ENCODE measurements around the gene FNDC11.
A peak's percentile ranks its signal among the peaks of the same experiment; 100 is the strongest.

FNDC11 gene

DNA sequence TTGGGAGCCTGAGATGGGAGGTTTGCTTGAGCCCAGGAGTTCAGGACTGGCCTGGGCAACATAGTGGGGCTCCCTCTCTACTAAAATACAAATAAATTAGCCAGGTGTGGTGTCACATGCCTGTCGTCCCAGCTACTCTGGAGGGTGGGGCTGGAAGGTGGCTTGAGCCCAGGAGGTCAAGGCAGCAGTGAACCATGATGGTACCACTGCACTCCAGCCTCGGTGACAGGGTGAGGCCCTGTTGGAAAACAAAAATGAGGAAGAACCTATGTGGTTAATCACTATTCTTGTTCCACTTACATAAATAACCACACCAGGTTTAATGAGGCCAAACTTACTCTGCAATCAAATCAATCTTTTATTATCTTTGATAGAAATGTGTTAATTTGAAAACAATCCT lies 28.0 kb upstream of the FNDC11 start:
- no peak for DNase-seq

DNA sequence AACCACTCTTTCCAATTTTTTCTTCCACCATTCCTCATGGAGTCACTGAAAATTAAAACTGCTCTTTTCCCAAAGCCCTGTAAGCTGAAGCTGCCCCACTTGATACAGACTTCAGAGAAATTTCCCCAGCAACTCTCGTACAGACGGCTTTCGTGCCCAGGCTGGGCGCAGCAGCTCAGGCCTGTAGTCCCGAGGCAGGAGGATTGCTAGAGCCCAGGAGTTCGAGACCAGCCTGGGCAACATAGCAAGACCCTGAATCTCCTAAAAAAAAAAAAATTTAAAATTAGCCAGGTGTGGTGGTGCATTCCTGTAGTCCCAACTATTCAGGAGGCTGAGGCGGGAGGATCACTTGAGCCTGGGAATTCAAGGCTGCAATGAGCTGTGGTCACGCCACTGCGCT lies 26.8 kb upstream of the FNDC11 start:
- DNase-seq = no peak

DNA sequence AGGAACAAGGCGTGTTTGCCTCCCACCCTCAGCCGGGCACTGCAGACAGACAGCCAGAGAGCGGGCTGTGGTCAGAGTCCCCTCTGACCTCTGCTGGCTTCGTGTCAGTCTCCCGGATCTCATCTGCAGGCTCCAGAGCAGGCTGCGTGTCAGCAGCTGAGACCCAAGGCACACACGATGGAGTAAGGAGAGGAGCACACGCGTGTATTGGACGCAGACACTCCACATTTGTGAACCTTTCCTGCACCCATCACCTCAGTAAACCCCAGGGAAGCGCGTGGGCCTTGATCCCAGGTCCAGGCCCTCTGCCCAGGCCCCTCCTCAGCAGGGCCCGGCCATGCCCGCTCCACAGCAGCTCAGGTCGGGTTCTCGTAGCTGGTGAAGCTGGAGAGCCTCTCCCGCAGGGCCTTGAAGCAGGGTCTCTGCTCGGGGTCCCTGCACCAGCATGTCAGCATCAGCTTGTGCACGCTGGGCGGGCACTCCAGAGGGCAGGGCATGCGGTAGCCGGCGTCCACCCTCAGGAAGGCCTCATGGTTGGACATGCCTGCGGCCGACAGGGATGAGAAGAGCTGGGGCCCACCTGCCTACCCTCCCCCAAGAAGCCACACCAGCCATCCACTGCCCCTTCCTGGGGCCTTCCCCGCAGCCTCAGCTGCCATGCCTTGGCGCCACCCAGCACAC lies 24.6 kb upstream of the FNDC11 start:
- DNase-seq = no peak

DNA sequence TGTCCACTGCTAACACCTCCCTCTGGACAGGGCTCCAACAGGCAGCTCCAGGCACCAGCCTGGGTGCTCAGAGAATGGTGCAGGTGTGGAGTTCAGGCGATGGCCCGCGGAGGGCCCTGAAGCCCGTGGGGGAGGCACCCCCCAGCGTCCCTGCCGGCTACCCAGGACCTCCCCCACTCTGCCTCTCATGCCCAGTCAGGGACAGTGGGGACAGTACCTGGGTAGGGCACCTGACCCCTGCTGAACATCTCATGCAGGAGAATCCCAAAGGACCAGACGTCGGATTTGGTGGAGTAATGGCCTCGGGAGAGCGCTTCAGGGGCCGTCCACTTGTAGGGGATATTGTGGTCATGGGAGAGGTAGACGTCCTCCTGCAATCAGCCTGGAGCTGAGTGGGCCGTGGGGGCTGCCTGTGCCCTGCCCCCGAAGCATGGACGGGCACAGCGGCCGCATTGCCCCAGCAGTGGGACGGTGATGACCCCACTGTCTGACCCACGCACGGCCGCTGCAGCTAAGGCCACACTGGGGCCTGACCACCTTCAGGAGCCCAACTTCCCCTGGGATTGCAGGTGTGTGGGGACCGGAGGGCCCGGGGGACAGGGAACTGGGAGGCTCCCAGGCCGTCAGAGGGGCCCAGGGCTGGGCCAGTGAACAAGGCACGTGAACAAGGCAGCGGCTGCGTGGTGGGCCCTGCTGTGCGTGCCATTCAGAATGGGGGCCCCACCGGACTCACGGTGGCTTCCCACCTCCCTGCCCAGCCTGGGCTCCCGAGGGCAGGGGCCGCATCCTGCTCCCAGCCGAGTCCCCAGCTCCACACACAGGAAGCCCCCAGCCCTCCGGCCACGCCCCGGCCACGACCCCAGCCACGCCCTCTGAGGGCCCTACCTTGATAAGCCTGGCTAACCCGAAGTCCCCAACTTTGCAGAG lies 23.8 kb upstream of the FNDC11 start:
- no peak for DNase-seq

DNA sequence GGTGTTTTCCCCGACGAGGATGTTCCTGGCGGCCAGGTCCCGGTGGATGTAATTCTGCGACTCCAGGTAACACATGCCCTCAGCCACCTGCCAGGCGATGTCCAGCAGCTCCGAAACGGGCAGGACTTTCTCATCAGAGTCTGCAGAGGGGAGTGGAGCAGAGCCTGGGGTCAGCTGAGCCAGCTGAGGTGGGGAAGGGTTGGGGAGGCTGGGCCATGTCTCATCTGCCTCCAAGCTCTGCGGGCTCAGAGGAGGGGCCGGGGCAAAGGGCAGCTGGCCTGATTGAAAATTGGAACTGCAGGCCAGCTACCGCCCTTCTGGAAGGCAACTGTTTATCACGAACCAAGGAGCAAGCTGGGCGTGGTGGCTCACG lies 23.2 kb upstream of the FNDC11 start:
- DNase-seq = no peak

DNA sequence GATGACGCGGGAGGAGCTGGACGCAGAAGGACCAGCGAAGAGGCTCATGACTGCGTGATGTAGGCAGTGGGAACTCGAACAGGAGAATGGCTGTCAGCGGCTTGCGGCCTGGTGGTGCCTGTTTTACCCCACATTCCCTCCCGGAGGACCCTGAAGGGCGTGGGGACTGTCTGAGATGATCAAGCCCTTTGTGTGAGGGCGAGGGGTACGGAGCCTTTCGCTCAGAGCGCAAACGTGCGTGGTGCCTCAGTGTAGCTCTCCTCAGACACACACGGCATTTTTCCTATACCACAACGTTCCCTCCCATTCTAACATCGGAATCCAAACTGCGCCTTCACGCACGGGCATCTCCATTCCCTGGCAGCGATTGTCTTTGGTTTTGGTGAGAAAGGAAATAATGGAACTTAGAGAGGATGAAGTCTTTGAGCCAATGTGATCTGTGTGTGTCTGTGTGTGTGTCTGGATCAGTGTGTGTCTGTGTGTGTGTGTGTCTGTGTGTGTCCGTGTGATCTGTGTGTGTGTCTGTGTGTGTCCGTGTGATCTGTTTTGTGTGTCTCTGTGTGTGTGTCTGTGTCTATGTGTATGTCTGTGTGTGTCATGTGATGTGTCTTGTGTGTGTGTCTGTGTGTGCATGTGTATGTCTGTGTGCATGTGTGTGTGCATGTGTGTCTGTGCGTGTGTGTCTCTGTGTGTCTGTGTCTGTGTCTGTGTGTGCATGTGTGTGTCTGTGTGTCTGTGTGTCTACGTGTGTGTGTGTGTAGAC lies 22.1 kb upstream of the FNDC11 start:
- DNase-seq = no peak

DNA sequence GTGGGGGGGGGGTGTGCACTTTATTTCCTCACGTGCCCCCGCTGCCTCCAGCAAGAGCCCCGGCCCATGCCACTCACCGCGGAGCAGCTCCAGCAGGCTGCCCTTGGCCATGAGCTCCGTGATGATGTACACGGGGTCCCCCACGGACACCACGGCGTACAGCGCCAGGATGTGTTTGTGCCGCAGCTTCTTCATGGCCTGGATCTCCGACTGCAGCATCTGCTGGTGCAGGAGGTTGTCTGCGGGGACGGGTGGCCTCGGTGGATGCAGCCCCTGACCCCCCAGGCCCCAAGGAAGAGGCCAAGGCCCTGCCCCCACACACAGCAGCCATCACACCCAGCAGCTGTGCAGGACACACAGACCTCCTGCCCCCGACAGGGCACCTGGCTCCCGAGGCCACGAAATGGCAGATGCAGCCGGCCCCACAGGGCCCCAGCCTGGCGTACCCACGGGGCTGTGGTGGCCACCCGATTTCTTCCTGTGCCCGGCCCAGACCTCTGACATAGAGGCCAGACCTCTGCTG lies 21.4 kb upstream of the FNDC11 start:
- no peak for DNase-seq

DNA sequence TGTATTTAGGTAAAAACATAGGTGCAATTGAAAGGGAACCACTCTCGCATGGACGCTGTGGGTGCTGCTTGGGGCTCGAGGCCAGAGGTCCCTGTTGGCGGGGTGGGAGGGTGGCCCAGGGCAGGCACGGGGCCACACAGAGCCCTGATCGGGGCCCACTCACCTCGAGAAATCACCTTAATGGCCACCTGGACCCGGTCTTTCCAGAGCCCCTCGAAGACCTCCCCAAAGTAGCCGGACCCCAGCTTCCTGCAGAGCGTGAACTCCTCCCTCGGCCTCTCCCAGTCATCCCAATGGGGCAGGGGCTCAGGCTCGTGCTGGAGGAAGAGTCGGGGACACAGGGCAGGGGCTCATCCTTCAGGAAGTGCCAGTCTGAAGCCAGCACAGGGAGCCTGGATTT lies 20.6 kb upstream of the FNDC11 start:
- no peak for DNase-seq

DNA sequence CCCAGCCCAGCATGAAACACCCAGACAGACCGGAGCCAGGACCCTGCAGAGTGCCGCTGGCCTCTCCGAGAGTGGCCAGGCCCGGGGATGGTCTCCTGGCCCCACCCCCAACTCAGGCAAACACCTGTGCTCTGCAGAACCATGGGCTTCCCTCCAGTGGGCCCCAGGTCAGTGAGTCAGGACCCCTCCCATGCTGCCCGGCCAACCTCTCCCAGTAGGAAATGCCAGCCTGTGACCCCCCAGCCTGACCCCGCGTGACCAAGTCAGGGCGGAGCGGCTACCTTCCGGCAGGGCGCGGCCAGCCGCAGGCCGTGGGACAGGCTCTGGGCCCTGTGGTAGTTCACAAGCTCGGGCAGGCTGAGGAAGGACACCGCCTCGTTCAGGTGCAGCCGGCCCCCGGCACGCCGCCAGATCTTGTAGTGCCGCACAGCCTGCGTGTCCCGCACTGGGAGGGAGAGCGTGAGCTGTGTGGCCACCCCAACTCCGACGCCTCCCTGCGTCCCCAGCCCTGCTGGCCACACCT lies 20.0 kb upstream of the FNDC11 start:
- DNase-seq = no peak

DNA sequence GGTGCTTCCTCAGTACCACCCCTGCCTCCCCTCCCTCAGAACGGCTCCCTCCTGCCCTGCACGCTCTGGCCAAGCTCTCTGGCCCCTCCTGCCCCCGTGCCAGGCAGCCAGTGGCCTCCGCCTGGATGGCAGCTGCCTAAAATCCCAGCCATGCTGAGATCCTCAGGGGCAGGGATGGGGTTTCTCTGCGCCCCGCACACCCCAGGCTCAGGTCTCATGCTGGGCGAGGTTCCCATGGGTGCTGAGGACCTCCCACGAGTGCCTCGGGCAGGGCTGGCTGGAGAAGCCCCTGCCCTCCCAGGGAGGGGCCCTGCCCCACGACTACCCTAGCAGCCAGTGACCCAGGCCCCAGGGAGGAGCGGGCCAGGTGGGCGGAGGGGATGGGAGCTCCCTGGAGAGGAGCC lies 19.5 kb upstream of the FNDC11 start:
- no peak for DNase-seq

DNA sequence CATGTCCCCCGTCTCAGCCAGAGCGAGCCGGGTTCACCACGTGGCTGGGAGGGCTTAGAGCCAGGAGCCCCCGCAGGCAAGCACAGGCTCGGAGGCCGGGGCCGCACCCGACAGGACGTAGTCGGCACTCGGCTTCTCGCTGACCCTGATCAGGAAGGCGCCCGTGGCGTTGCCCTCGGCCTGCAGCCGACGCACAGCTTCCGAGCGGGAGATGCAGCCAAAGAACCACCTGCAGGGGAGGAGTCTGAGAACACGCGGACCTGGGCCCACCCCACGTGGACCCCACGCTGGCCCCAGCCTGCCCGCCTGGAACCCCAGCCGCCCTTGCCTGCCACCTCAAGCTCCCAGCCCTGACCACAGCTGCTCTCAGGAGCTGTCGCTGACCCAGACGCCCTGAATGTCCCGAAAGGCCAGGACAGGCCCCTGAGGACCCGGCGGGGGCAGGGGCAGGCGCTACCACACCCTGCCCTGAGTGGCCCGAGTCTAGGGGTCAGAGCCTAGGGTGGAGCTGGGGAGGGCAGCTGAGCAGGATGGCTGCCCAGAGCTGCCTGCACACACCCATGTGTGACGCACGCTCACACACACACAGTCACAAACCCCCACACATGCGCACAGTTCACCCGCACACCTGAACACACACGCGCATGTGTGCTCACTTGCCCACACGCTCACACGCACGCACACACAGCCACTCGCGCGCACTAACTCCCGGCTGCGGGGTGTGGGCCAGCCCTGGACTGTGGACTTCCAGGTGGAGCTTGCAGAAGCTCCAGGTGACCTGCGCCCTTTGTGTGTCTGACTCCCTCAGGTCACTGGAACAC lies 18.9 kb upstream of the FNDC11 start:
- DNase-seq = no peak

DNA sequence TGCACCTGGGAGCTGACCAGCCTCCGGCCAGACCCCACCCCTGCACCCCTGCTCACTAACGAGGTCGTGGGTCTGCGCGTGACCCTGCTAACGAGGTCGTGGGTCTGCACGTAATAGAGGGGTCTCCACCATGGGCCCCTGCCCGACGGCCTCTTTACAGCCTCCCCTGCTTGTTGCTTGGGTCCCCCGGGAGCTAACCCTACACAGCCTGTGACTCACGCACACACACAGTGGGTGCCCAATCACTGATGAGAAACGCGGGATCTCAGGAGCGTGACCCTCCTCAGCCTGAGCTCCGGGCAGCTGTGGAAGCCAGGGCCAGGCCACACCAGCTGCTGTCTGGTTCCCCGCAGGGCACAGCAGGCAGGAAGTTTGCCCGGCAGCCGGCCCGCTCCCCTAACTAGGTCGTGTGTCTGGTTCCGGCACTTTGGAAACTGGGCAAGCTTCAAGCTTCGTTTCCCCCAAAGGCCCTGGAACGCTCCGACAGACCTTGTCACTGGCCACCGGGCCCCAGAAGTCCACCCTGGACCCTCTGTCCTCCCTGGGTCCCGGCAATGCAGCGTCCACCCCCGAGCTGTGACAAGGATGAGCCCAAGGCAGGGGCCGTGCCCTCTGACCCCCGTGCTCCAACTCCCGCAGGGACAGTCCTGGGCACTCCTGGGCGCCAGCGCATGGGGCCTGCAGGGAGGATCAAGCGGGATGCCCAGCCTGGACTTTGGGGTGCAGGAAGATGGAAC lies 17.6 kb upstream of the FNDC11 start:
- DNase-seq = no peak

DNA sequence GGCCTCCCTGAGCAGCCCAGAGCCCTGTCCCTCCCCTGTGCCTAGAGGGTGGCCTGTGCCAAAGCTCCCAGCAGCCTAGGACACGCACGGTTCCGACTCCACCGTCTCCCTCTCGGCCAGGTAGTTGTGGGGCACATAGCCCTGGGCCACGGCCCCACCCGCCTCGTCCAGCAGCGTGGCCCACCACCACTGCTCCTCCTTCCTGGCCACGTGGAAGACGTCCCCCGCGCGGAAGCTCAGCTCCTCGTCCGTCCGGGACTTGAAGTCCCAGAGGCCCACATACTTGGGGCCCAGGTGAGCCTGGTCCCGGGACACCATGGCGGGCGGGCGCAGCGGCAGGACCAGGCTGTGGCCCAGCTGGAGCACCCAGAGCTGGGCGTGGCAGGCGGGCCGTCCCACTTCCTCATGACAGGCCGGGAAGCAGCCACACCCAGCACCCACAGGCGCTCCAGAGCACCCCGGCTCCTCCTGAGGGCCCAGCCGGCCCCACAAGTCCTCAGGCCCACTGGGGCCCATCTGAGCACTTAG lies 16.9 kb upstream of the FNDC11 start, which contains the start of gene PTK6:
Gene PTK6, minus strand, starts transcription at position 380 of the 528 bp plus-strand sequence. Its CDS starts 62 bp downstream, at position 318.
- no peak for DNase-seq

DNA sequence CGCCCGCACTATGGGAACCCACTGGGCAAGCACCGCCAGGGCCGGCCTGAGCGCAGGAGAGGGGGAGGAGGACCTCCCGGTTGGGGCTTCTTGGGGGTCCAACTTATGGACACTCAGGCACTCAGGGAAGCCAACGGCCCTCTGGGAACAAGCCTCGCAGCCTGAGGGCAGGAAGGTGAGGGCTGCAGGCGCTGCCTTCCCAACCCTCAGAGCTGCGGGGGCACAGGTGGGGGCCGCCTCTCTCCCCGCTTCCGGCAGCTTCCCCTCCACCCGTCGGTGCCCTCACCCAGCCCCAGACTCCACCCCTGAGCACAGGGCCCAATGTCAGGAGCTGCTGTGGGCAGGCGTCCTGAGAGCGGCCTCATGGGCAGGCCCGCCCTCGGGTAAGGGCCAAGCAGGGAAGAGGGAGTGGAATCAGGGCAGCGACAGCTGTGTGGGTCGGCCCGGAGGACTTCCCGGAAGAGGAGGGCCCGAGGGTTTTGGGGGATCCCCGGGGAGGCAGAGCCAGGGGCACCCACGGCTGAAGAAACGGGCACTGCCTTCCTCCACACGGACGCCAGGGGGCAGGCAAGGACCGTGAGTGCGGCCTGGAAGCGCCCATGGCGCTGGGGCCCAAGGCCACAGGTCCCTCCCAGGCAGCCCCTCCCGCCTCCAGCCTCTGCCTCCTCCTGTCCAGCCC lies 16.3 kb upstream of the FNDC11 start:
- DNase-seq = peak; percentile 97

DNA sequence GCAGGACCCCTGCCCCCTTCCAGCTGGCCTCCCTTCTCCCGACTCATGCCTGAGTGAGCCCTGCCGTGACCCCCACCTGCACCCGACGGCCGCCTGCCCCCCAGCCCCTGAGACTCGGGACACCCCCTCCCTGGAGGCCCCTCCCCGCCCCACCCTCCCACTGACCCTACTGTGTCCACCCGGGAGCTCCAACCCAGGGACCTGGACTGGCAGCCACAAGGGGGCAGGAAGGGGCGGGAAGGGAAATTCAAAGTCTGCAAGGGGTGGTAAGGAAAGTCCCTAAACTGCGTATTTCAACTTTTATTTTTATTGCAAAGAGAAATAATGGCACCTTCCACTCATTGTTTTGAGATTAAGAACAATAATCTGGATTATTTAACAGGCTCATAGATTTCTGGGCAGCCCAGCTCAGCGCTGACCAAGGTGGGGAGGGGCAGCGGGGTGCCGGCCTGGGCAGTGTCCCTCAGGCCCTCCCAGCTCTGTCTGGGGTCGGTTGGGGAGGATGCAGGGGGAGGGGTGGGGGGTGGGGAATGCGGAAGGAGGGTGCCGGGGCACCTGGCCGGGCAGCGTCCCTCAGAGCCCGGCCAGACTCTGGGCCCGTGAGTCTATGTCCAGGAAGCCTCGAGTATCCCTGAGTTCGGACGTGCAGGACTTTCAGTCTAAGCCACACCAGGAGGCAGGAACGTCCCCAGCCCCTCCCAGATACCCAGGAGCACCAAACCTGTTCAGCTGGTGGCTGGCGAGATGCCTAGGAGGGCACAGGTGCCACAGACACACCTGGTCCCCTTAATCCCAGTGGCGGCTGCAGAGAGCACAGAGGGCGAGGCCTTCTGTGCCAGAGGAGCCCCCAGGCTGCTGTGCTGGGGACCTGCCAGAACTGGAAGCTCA lies 15.5 kb upstream of the FNDC11 start:
- peak; percentile 73 for DNase-seq

DNA sequence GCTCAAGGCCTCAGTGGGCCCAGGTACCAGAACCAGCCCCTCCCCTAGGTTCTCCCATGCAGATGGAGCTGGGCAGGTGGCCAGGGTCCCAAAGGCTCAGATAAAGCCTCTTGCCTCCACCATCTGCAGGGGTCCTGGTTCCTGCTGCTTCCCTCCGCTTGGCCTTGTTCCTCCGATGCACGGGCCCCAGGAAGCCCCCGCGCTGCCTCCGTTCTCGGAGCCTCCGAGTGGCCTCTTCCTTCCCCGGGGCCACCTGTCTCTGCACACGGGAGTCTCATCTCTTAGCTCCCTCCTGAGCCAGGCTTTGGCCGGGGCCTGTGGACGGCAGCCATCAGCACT lies 14.9 kb upstream of the FNDC11 start:
- DNase-seq = no peak

DNA sequence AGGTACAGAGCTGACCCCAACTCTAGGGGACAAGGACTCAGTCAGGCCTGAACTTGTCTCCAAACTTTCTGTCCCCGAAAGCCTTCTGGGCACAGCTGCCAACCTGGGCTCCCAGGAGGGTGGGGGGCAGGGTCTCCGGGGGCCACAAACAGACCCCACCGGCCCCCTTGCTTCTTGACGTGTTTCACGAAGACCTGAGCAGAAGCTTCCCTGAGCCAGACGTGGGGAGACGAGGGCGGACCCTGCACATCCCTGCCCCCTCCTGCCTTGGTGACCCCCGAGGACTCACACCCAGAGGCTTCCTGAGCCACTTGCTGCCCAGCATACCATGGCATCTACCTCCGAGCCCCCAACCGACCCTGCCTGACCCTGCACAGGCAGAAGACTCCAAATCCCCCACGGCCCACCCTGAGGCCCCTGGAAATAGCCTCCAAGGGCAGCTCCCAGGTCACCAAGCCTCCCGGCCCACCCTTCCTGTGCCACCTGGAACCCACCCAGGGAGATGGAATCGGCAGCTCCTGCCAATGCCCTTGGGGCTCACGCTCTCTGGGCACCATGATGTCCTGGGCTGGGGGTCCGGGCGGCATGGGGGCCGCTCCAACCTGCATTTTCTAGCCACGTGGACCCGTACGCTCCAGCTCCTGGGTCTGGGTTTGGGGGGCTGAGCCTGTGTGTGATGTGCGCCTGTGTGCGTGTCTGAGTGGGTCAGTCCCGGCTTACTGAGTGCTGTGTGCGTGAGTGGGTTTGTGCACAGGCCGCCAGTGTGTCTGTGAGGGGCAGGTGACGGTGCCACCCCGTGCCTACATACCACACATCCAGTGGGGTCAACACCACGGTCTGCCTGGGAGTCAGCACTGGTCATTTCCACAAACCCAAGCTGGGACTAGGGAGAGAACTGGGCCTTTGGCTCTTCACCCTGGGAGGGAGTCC lies 14.3 kb upstream of the FNDC11 start:
- DNase-seq = no peak

DNA sequence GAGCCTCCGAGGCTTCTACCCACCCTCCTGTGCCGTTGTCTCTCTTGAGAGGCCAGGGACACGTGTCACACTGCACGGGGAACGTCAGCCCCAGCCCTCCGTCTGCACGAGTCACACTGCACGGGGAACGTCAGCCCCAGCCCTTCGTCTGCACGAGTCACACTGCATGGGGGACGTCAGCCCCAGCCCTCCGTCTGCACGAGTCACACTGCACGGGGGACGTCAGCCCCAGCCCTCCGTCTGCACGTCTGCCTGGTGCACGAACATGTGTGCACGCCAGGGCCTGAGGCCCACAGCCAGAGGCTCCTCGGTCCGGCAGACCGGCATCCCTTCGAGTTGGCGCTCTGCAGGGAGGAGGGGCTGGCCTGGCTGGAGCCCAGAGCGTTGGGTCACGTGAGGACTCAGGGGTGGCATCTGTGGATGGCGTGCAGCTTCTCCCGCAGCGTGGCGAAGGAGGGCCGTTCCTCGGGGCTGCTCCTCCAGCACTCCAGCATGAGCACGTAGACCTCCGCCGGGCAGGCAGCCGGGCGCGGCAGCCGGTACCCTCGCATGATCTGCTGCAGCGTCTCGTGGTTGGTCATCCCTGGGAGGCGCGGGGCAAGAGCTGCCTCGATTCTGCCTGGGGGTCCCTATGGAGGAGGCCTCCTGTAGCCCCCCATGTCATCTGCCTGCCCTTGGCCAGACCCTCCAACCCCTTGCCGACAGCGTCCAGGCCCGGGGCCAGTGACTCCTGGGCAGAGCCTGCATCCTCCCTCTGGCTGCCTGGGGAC lies 13.4 kb upstream of the FNDC11 start:
- DNase-seq = no peak

All from CD4-positive, alpha-beta T cell treated with Interleukin-17A for 1 hour (primary cell).